ENCODE results near the gene TOE1.

- TF ChIP-seq EZH2phosphoT487 (IDR thresholded peaks at IDR 0.05; ENCODE audit: borderline replicate concordance, low read length) (no peak), CTCF (conservative IDR thresholded peaks at IDR 0.05; ENCODE audit: low read depth, low read length) (no peak)
Measured at GRCh38 chr1:45344499-45344898, 4.5 kb downstream of the TOE1 start.
